HL-60 (cell line): ENCODE results near the gene CLEC11A.

Experiments
- DNase-seq, 2 experiments: peaks; one replicate each; pipeline ENCODE4 v3.0.0-alpha.2; 2010 to 2020; ENCODE audit warnings: low read depth in 1 of 2, low spot score in 1 of 2
- H3K27ac ChIP-seq: fragments of 250-450 bp; sonication (Bioruptor Pico); replicated peaks from 2 replicates; pipeline ENCODE4 v1.5.1; 2020; ENCODE audit warnings: mild to moderate bottlenecking, moderate library complexity
- H3K27me3 ChIP-seq: fragments of 250-450 bp; sonication (Bioruptor Pico); 2 replicates; pipeline ENCODE4 v1.5.1; 2021; ENCODE audit warnings: mild to moderate bottlenecking, moderate library complexity; ENCODE audit not compliant: insufficient read depth, poor library complexity, severe bottlenecking
- H3K4me3 ChIP-seq: replicated peaks from 2 replicates; pipeline ENCODE4 v1.5.1; 2011; ENCODE audit warnings: mild to moderate bottlenecking, control low read depth, low read length; ENCODE audit not compliant: insufficient read depth
- GABPA ChIP-seq: IDR thresholded peaks from 2 replicates; pipeline ENCODE4 v1.6.1; 2012; ENCODE audit warnings: low read depth
- POLR2AphosphoS5 ChIP-seq: IDR thresholded peaks from 2 replicates; pipeline ENCODE4 v1.6.1; 2012; ENCODE audit warnings: low read depth
- SPI1 ChIP-seq: IDR thresholded peaks from 2 replicates; pipeline ENCODE4 v1.6.1; 2012; ENCODE audit warnings: low read depth, mild to moderate bottlenecking, borderline replicate concordance
- TF ChIP-seq, protein P1 (sequence below): IDR thresholded peaks from 2 replicates; pipeline ENCODE4 v1.6.1; 2012; ENCODE audit warnings: low read depth; ENCODE audit not compliant: insufficient replicate concordance
- TF ChIP-seq, protein P2 (sequence below): IDR thresholded peaks from one replicate; pipeline ENCODE4 v1.5.1; 2011; ENCODE audit warnings: low read length, control low read depth, inconsistent platforms; ENCODE audit not compliant: insufficient read depth

CLEC11A gene

GRCh38 chr19:50690439-50690838 lies 32.7 kb upstream of the CLEC11A start:
- TF ChIP-seq POLR2AphosphoS5 (no peak), SPI1 (no peak)
- no peak for DNase-seq
- H3K4me3 ChIP-seq, result no peak overlapping the region
- peaks cover 5% of the 10 kb centered on the region for H3K27me3 ChIP-seq
- H3K27ac ChIP-seq, result no peak overlapping the region

GRCh38 chr19:50693064-50693975 lies 29.8 kb upstream of the CLEC11A start:
- Histone ChIP-seq H3K27me3 (peaks cover 8% of the 10 kb centered on the region), H3K4me3 (no peak overlapping the region)
- DNase-seq, result no peak

DNA sequence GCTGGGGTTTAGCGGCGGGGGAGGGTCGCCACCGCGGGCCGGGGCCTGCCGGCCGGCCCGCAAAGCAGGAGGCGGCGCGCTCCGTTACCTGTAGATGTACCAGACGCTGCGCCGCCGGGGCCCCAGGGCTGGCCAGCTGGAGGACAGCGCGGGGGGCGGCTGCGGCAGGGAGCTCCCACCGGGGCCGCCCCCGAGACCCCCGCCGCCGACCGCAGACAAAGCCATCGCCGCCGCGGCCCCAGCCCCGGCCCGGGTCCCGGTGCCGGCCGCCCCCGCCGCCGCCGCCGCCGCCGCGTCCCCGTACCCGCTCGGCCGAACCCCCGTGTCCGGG lies 28.4 kb upstream of the CLEC11A start:
- DNase-seq, result no peak
- TF ChIP-seq SPI1 (no peak), GABPA (no peak), POLR2AphosphoS5 (no peak)
- TF ChIP-seq, protein P1, sequence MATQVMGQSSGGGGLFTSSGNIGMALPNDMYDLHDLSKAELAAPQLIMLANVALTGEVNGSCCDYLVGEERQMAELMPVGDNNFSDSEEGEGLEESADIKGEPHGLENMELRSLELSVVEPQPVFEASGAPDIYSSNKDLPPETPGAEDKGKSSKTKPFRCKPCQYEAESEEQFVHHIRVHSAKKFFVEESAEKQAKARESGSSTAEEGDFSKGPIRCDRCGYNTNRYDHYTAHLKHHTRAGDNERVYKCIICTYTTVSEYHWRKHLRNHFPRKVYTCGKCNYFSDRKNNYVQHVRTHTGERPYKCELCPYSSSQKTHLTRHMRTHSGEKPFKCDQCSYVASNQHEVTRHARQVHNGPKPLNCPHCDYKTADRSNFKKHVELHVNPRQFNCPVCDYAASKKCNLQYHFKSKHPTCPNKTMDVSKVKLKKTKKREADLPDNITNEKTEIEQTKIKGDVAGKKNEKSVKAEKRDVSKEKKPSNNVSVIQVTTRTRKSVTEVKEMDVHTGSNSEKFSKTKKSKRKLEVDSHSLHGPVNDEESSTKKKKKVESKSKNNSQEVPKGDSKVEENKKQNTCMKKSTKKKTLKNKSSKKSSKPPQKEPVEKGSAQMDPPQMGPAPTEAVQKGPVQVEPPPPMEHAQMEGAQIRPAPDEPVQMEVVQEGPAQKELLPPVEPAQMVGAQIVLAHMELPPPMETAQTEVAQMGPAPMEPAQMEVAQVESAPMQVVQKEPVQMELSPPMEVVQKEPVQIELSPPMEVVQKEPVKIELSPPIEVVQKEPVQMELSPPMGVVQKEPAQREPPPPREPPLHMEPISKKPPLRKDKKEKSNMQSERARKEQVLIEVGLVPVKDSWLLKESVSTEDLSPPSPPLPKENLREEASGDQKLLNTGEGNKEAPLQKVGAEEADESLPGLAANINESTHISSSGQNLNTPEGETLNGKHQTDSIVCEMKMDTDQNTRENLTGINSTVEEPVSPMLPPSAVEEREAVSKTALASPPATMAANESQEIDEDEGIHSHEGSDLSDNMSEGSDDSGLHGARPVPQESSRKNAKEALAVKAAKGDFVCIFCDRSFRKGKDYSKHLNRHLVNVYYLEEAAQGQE, result no peak
- TF ChIP-seq, protein P2, sequence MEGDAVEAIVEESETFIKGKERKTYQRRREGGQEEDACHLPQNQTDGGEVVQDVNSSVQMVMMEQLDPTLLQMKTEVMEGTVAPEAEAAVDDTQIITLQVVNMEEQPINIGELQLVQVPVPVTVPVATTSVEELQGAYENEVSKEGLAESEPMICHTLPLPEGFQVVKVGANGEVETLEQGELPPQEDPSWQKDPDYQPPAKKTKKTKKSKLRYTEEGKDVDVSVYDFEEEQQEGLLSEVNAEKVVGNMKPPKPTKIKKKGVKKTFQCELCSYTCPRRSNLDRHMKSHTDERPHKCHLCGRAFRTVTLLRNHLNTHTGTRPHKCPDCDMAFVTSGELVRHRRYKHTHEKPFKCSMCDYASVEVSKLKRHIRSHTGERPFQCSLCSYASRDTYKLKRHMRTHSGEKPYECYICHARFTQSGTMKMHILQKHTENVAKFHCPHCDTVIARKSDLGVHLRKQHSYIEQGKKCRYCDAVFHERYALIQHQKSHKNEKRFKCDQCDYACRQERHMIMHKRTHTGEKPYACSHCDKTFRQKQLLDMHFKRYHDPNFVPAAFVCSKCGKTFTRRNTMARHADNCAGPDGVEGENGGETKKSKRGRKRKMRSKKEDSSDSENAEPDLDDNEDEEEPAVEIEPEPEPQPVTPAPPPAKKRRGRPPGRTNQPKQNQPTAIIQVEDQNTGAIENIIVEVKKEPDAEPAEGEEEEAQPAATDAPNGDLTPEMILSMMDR, result no peak
- peaks cover 10% of the 10 kb centered on the region for H3K27me3 ChIP-seq
- no peak overlapping the region for H3K4me3 ChIP-seq
- no peak overlapping the region for H3K27ac ChIP-seq

More at GRCh38 chr19:50693064-50693975, 29.8 kb upstream of the CLEC11A start:
- no peak overlapping the region for H3K27ac ChIP-seq
- TF ChIP-seq, protein P1, result no peak
- TF ChIP-seq SPI1 (no peak), POLR2AphosphoS5 (no peak), GABPA (no peak)
- TF ChIP-seq, protein P2, result no peak

DNA sequence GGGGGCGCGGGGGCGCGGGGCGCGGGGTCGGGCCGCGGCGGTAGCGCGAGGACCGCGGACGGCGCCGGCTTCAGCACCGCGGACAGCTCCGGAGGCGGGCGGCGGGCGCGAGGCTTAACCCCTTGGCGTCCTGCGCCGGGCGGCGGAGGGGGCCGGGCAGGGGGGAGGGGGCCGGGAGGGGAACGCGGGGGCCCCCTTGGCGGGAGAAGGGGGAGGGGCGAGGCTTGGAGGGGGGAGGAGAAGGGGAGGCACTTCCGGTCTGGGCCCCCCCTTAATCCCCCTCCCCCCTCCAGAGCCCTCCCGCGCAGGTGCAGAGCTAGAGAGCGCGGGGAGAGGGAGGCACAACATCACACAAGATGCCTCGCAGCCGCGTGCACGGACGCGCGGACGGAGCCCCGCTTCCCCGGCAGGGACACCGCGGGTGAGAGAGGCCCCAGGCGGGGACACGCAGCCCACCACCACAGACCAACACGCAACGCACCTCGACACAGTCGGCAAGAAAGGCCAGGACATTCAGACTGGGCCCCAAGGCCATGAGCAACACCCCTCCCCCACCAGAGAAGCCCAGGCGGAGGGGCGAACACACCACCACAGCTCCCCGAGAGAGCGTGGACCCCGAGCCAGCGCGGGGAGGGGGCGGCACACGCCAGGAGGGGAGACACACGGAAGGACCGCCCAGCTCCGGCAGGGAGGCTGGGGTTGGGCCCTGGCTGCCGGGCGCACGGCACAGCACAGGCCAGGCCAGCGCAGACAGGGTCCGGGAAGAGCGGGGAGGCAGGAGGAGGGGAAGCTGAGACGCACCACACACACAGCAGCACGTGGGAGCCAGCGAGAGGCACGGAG lies 27.7 kb upstream of the CLEC11A start:
- Histone ChIP-seq H3K27ac (no peak overlapping the region), H3K27me3 (peaks cover 10% of the 10 kb centered on the region), H3K4me3 (no peak overlapping the region)
- TF ChIP-seq, protein P1, result peak; percentile 89
- TF ChIP-seq POLR2AphosphoS5, result no peak
- no peak for DNase-seq
